A673 (cell line): ENCODE measurements around the gene RASSF1.

Source experiments
- CTCF ChIP-seq: fragments of 300-800, 200-600 bp; sonication (generic); conservative IDR thresholded peaks from 2 replicates; pipeline ENCODE4 v1.5.1; 2017; ENCODE audit warnings: low read depth, mild to moderate bottlenecking, antibody characterized with exemption, low read length, moderate library complexity, mixed read lengths
- EZH2 ChIP-seq: fragments of 200-600 bp; sonication (generic); IDR thresholded peaks from 2 replicates; pipeline ENCODE4 v1.6.1; 2017; ENCODE audit warnings: borderline replicate concordance, low read depth, mild to moderate bottlenecking, mixed read lengths, antibody characterized with exemption, low read length; ENCODE audit not compliant: poor library complexity, severe bottlenecking

DNA sequence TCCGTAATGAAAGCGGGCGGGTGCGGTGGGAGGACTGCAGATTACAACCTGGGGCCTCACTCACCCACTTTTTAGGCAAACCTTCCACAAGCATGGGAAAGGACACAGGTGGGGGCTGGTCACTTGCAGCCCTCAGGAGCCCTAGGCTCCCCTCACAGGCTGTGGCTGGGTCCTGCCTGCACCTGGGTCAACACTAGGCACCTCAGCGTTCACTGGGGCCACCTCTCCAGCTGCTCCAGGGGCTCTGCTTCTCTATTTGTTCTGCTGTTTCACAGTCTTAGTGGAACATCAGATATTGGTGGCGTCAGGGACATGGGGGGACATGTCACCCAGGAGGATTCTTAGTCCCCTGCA is 48.8 kb upstream of the RASSF1 start:
- TF ChIP-seq CTCF (no peak), EZH2 (no peak)
